Prostate gland (tissue), 2 donors: ENCODE results near the gene KCTD1.

Source experiments
- POLR2A ChIP-seq: fragments of 450-650 bp; IDR thresholded peaks from one replicate; pipeline ENCODE4 v1.6.1; 2016; ENCODE audit warnings: antibody characterized with exemption, mild to moderate bottlenecking
- POLR2AphosphoS5 ChIP-seq: sonication (generic); formaldehyde crosslinking; IDR thresholded peaks from one replicate; pipeline ENCODE4 v1.6.1; 2017; ENCODE audit warnings: antibody characterized with exemption
- TF ChIP-seq, protein P1 (sequence below), 4 experiments: fragments of 200-600 bp in 2 of 4; fragments of 450-650 bp in 2 of 4; sonication (generic) in 2 of 4; IDR thresholded peaks; 1 replicate in 3 of 4; 2 replicates in 1 of 4; pipeline ENCODE4 v1.5.1; 2016 to 2019; ENCODE audit warnings: antibody characterized with exemption in 4 of 4, mild to moderate bottlenecking in 2 of 4, moderate library complexity in 2 of 4

DNA sequence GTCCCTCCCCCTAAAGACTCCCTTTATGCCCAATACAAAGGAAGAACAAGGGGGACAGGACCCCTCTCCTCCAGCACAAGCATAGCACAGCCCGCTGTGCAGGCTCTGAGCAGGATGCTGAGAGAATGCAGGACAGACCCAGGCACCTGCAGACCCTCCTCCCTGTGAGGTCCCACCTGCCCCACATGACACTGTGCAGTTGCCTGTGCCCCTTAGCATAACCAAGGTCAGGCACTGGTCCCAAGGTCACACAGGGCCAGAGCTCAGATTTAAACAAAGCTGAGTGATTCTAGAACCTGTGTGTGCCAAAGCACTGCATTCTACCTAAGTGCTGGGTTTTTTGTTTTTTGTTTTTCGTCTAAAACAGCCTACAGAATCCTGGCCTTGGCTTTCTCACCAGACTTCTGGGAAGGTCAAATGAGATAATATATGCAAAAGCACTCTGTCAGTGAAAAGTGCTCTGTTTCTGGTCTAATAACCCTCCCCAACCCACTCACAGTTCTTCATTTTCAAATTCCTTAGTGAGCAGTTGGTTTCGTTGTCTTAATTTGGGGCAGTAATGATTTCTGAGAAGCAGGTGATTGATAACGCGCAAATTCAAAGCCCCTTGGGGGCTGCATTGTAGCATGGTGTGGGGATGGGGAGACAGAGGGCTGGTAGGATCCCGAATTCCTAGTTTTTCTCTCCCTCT lies 125.7 kb downstream of the KCTD1 start:
- TF ChIP-seq, protein P1, sequence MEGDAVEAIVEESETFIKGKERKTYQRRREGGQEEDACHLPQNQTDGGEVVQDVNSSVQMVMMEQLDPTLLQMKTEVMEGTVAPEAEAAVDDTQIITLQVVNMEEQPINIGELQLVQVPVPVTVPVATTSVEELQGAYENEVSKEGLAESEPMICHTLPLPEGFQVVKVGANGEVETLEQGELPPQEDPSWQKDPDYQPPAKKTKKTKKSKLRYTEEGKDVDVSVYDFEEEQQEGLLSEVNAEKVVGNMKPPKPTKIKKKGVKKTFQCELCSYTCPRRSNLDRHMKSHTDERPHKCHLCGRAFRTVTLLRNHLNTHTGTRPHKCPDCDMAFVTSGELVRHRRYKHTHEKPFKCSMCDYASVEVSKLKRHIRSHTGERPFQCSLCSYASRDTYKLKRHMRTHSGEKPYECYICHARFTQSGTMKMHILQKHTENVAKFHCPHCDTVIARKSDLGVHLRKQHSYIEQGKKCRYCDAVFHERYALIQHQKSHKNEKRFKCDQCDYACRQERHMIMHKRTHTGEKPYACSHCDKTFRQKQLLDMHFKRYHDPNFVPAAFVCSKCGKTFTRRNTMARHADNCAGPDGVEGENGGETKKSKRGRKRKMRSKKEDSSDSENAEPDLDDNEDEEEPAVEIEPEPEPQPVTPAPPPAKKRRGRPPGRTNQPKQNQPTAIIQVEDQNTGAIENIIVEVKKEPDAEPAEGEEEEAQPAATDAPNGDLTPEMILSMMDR (IDR thresholded peaks at IDR 0.05) = no peak
- no peak for TF ChIP-seq POLR2A
- TF ChIP-seq POLR2AphosphoS5 = no peak
